ENCODE measurements around the gene MCEE. TPM values are rescaled to one million over a fixed set of nuclear protein-coding genes. Genes with fewer than 3 reads are reported as not detected.

Gene MCEE
- total and polyA plus RNA-seq, 9 donors: 10.7 to 22.3 (median 17.4) TPM

DNA sequence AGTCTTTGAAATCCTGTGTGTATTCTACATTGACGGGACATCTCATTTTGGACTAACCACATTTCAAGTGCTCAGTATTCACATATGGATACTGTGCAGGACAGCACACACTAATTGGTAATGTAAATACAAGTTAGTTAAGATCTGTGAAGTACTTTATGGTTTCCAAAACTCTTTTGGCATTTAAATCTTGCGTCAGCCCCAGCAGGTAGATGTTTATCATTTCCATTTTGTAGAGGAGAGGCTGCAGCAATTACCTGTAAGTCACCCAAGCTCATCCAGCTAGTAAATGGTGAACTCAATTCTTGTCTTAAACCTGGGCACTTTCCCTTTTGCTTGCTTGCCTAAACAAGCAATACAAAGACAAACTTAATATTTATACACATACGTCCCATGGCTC lies 63.2 kb downstream of the MCEE start:
- intact Hi-C loops (cut with DNase I): loop anchor here in 1 of 4 donors (5.0 kb wide), 1 partner anchor 85 kb away; no protein-coding TSS in a partner anchor
- Histone ChIP-seq H3K27ac (no peak overlapping the region), H3K36me3 (no peaks in the 10 kb centered on the region), H3K27me3 (no peaks in the 10 kb centered on the region), H3K4me1 (ENCODE audit: insufficient read depth) (no peaks in the 10 kb centered on the region), H3K9me3 (no peaks in the 10 kb centered on the region), H3K4me3 (no peak overlapping the region)
- 89 to 97% (median 90%) methylated on average over 3 of the region's 3 CpGs for WGBS, 3 donors
- no peak for DNase-seq
- TF ChIP-seq POLR2A (IDR thresholded peaks at IDR 0.05) (no peak), EP300 (IDR thresholded peaks at IDR 0.05) (no peak)
- TF ChIP-seq, protein P1, sequence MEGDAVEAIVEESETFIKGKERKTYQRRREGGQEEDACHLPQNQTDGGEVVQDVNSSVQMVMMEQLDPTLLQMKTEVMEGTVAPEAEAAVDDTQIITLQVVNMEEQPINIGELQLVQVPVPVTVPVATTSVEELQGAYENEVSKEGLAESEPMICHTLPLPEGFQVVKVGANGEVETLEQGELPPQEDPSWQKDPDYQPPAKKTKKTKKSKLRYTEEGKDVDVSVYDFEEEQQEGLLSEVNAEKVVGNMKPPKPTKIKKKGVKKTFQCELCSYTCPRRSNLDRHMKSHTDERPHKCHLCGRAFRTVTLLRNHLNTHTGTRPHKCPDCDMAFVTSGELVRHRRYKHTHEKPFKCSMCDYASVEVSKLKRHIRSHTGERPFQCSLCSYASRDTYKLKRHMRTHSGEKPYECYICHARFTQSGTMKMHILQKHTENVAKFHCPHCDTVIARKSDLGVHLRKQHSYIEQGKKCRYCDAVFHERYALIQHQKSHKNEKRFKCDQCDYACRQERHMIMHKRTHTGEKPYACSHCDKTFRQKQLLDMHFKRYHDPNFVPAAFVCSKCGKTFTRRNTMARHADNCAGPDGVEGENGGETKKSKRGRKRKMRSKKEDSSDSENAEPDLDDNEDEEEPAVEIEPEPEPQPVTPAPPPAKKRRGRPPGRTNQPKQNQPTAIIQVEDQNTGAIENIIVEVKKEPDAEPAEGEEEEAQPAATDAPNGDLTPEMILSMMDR (IDR thresholded peaks at IDR 0.05): no peak

DNA sequence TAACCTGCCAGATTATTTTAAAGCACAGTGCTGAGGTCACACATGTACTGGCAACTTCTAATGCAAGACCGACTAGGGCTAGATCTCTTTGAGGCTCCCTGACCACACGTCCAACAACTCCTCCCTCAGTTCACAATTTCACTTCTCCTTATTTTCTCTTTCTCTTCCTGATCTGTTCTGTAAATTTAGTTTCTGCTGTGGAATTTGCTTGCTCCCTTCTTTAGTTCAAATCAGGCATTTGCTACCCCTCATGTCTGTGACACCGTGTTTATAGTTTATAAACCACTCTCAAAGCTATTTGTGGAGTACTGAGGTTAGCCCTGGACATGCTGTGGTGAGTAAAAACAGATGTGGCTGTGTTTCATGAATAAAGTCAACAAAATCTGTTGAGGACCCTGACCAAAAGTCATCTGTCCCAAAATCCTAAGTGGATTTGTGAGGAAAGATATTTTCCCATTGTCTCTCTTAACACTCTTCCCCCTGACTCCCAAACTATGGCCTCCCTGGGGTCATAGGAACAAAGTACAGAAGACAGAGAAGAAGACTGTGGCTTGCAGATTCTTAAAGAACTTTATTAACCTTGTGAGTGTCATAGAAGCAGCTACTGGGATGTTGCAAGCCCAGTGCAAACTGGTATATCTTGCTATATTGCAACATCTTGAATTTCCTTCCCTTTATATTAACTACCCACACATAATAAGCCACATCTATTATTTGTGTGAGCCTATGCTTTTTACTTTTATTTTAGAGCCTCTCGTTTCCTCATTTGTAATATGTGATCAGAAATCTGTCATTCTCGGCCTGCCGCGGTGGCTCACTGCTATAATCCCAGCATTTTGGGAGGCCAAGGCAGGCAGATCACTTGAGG lies 65.0 kb downstream of the MCEE start:
- H3K9me3 ChIP-seq: no peaks in the 10 kb centered on the region
- intact Hi-C loops (cut with DNase I): loop anchor here in 1 of 4 donors (5.0 kb wide), 1 partner anchor 83 kb away; no protein-coding TSS in a partner anchor
- no peaks in the 10 kb centered on the region for H3K36me3 ChIP-seq
- H3K4me3 ChIP-seq: no peak overlapping the region
- no peaks in the 10 kb centered on the region for H3K27me3 ChIP-seq
- TF ChIP-seq EP300 (IDR thresholded peaks at IDR 0.05) (no peak), POLR2A (IDR thresholded peaks at IDR 0.05) (no peak)
- TF ChIP-seq, protein P1 (IDR thresholded peaks at IDR 0.05): no peak
- no peak overlapping the region for H3K27ac ChIP-seq
- no peaks in the 10 kb centered on the region for H3K4me1 ChIP-seq (ENCODE audit: insufficient read depth)
- DNase-seq: no peak
- 61 to 67% (median 62%) methylated on average over 7 of the region's 7 CpGs for WGBS, 3 donors

DNA sequence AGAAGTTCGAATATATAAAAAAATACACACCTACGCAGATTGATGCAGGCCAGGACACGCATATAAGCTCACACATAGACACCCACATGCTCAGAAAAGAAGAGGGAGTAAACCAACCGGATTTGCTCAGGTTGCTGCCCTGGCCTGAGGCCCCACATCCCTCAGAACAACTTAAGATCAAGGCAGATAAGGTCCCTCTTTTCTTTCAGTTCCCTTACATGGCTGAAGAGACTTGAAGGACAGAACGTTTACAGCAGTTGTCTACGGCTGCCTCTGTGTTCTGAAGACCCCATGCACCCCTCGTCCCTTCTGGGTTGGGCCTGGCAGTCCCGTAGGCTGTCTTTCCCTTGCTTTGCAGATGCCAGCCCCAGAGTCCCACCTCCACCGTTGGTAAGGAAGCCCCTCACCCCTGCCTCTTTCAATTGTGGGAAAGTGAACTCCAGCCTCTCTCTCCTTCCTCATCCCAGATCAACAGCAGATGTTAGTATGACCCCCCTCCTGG lies 65.9 kb downstream of the MCEE start:
- no peaks in the 10 kb centered on the region for H3K36me3 ChIP-seq
- 53 to 64% (median 55%) methylated on average over 9 of the region's 9 CpGs for WGBS, 3 donors
- no peak overlapping the region for H3K27ac ChIP-seq
- no peaks in the 10 kb centered on the region for H3K27me3 ChIP-seq
- H3K4me3 ChIP-seq: no peak overlapping the region
- TF ChIP-seq POLR2A (IDR thresholded peaks at IDR 0.05): no peak
- intact Hi-C loops (cut with DNase I): no loop called here
- H3K9me3 ChIP-seq: no peaks in the 10 kb centered on the region
- no peaks in the 10 kb centered on the region for H3K4me1 ChIP-seq (ENCODE audit: insufficient read depth)
- DNase-seq: no peak

DNA sequence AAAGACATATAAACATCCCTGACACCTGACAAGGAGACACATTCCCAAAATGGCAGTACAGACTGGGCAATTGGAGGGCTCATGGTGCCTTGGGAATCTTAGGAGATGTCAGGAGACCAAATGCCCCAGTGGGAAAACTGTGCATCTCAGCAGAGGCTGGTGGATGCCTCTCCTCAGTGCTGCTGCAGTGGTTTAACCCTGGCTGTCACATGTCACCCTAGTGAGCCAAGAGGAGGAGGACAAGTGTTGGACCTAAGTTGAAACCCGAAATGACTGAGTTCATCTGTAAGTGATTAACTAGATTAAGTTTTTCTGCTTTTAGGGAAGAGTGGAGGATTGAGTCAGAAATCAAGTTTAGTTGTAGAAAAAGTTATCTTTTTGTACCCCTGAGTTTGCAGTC lies 66.8 kb downstream of the MCEE start:
- Histone ChIP-seq H3K27ac (no peak overlapping the region), H3K9me3 (no peaks in the 10 kb centered on the region), H3K4me1 (ENCODE audit: insufficient read depth) (no peaks in the 10 kb centered on the region), H3K36me3 (no peaks in the 10 kb centered on the region), H3K27me3 (no peaks in the 10 kb centered on the region), H3K4me3 (no peak overlapping the region)
- DNase-seq: no peak
- intact Hi-C loops (cut with DNase I): no loop called here
- WGBS, 3 donors: 56 to 71% (median 69%) methylated on average over 1 of the region's 1 CpG
- no peak for TF ChIP-seq EP300 (IDR thresholded peaks at IDR 0.05)
- TF ChIP-seq POLR2A (IDR thresholded peaks at IDR 0.05): no peak
- TF ChIP-seq, protein P1 (IDR thresholded peaks at IDR 0.05): no peak

DNA sequence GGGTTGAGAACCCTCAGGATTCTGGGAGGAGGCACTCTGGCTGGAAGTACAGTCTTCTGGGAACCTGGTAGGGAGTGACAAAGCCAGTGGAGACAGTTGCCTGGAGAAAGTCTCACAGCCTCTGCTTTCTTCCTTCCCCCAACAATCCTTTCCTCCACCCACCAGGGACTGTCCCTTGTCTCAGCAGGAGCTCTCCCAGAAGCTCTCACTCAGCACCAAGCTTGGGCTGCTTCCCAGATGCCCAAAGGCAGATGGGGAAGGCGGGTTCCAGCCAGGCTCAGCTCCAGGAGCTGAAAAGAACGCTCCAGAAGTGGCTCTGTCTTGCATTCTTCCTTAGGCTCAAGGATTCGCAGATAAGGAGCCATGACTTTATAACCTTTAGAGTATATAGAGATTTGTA lies 69.2 kb downstream of the MCEE start:
- 59 to 74% (median 63%) methylated on average over 3 of the region's 3 CpGs for WGBS, 3 donors
- DNase-seq: no peak
- Histone ChIP-seq H3K27ac (no peak overlapping the region), H3K4me3 (no peak overlapping the region), H3K9me3 (no peaks in the 10 kb centered on the region), H3K4me1 (ENCODE audit: insufficient read depth) (no peaks in the 10 kb centered on the region), H3K27me3 (no peaks in the 10 kb centered on the region), H3K36me3 (no peaks in the 10 kb centered on the region)
- TF ChIP-seq, protein P1 (IDR thresholded peaks at IDR 0.05): no peak
- TF ChIP-seq EP300 (IDR thresholded peaks at IDR 0.05): no peak
- intact Hi-C loops (cut with DNase I): no loop called here

All from ovary (tissue), 9 donors.